Thyroid gland (tissue), 4 donors: Measurements from ENCODE around the gene LYPD1. TPM values are rescaled to one million over a fixed set of nuclear protein-coding genes. Genes with fewer than 3 reads are reported as not detected.

Experiments used
- DNase-seq, 2 donors: peaks; one replicate each; pipeline ENCODE4 v3.0.0-alpha.2; 2019
- H3K27ac ChIP-seq, 3 donors: fragments of 200-600 bp; sonication (generic); 1 replicate in 2 of 3; 2 replicates in 1 of 3; pipeline ENCODE4 v1.5.1; 2016 to 2019; ENCODE audit warnings: mild to moderate bottlenecking in 1 of 3, moderate library complexity in 1 of 3
- H3K27me3 ChIP-seq: fragments of 200-600 bp; sonication (generic); one replicate; pipeline ENCODE4 v1.5.1; 2019
- H3K36me3 ChIP-seq, 2 donors: fragments of 200-600 bp; sonication (generic); one replicate each; pipeline ENCODE4 v1.5.1; 2016 to 2019
- H3K4me1 ChIP-seq, 2 donors: fragments of 200-600 bp; sonication (generic); one replicate each; pipeline ENCODE4 v1.5.1; 2017 to 2019
- H3K4me3 ChIP-seq, 3 donors: fragments of 200-600 bp; sonication (generic); replicated peaks in 1 of 3; 1 replicate in 2 of 3; 2 replicates in 1 of 3; pipeline ENCODE4 v1.5.1; 2016; ENCODE audit warnings: mild to moderate bottlenecking in 1 of 3
- H3K9me3 ChIP-seq: fragments of 200-600 bp; sonication (generic); one replicate; pipeline ENCODE4 v1.5.1; 2017
- POLR2A ChIP-seq, 2 donors: fragments of 450-650 bp; IDR thresholded peaks; one replicate each; pipeline ENCODE4 v1.6.1; 2017; ENCODE audit warnings: antibody characterized with exemption in 2 of 2, mild to moderate bottlenecking in 2 of 2, moderate library complexity in 1 of 2
- WGBS, 2 donors: methylation state at CpG; one replicate each; pipeline ENCODE4 v1.1.5; 2017; 5-methylcytosine and 5-hydroxymethylcytosine counted together
- intact Hi-C: fragments of 100-400 bp; cut with DNase I; formaldehyde crosslinking; loops from one replicate; pipeline ENCODE4 v1.15.1; 2023
- total RNA-seq, 4 donors: library from RNA; depleted of rRNA; stranded (reverse); fragments of >200 nt; gene quantifications; one replicate each; pipeline ENCODE4 v1.2.3, GENCODE V29; 2016
- TF ChIP-seq, protein P1 (sequence below), 6 experiments: fragments of 200-600 bp in 3 of 6; fragments of 450-650 bp in 3 of 6; sonication (generic) in 3 of 6; IDR thresholded peaks; one replicate each; pipeline ENCODE4 v1.5.1; 2016 to 2019; ENCODE audit warnings: antibody characterized with exemption in 6 of 6, mild to moderate bottlenecking in 2 of 6, inconsistent platforms in 1 of 6, moderate library complexity in 1 of 6

LYPD1 gene
- total RNA-seq, 4 donors from 2014 or later = 0.45 to 1.9 (median 0.93) TPM; not detected in 1

DNA sequence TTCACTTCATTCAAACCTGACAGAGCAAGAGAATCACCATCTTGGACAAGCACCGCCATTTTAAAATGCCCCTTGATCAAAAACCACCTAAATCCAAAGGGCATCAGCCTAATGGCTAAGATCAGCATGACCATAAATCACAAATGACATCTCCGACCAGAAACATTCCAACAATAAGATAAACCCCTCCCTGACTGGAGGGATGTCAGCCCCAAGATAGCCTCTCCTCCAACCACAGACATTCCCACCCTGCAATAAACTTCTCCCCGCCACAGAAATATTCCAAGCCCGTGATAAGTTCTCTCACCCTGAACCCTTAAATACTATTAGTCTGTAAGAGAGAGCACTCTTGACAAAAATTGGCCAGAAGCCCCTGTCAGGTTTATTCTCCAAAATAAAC lies 21.6 kb upstream of the LYPD1 start:
- intact Hi-C loops = no loop called here
- WGBS, 2 donors = 88 to 95% methylated on average over 4 of the region's 4 CpGs

DNA sequence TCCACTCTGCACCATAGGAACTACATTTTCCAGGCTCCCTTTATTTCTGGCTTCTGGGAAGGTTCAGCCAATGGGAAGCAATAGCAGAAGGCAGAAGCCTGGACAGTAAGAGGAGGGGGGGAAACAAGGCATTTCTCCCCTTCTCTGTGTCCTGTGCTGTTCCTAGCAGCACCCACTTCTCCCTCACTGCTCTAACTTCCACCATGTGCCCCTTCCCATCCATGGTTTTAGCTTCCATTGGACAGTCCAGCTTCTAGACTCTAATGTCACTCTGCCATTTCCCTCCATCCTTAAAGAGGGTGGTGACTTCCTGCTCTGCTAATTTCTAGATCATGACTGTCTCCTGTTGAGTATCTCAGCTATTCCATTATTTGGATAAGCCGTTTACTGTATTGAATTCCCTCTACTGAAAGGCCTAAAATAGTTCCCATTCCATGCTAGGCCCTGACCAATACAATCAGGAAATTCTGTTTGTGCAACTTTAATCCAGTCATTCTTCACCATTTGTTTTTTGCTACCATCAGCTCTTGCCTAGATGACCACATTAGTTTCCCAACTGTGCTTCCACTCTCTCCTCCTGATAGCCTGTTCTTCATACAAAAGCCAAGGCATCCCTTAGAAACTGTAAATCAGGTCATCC lies 20.8 kb upstream of the LYPD1 start:
- Histone ChIP-seq H3K9me3 (no peaks in the 10 kb centered on the region), H3K4me3 (no peak overlapping the region), H3K27ac (no peak overlapping the region), H3K4me1 (no peaks in the 10 kb centered on the region), H3K27me3 (no peaks in the 10 kb centered on the region), H3K36me3 (no peaks in the 10 kb centered on the region)
- intact Hi-C loops = no loop called here
- 48 to 50% methylated on average over 1 of the region's 1 CpG for WGBS, 2 donors
- no peak for TF ChIP-seq POLR2A (IDR thresholded peaks at IDR 0.05)
- TF ChIP-seq, protein P1, sequence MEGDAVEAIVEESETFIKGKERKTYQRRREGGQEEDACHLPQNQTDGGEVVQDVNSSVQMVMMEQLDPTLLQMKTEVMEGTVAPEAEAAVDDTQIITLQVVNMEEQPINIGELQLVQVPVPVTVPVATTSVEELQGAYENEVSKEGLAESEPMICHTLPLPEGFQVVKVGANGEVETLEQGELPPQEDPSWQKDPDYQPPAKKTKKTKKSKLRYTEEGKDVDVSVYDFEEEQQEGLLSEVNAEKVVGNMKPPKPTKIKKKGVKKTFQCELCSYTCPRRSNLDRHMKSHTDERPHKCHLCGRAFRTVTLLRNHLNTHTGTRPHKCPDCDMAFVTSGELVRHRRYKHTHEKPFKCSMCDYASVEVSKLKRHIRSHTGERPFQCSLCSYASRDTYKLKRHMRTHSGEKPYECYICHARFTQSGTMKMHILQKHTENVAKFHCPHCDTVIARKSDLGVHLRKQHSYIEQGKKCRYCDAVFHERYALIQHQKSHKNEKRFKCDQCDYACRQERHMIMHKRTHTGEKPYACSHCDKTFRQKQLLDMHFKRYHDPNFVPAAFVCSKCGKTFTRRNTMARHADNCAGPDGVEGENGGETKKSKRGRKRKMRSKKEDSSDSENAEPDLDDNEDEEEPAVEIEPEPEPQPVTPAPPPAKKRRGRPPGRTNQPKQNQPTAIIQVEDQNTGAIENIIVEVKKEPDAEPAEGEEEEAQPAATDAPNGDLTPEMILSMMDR (IDR thresholded peaks at IDR 0.05) = no peak
- no peak for DNase-seq

More for the DNA sequence above, 21.6 kb upstream of the LYPD1 start:
- DNase-seq = no peak
- no peaks in the 10 kb centered on the region for H3K9me3 ChIP-seq
- no peaks in the 10 kb centered on the region for H3K4me1 ChIP-seq
- no peak overlapping the region for H3K4me3 ChIP-seq
- no peak for TF ChIP-seq POLR2A (IDR thresholded peaks at IDR 0.05)
- TF ChIP-seq, protein P1 (IDR thresholded peaks at IDR 0.05) = no peak
- H3K27ac ChIP-seq = no peak overlapping the region
- H3K36me3 ChIP-seq = no peaks in the 10 kb centered on the region
- no peaks in the 10 kb centered on the region for H3K27me3 ChIP-seq

DNA sequence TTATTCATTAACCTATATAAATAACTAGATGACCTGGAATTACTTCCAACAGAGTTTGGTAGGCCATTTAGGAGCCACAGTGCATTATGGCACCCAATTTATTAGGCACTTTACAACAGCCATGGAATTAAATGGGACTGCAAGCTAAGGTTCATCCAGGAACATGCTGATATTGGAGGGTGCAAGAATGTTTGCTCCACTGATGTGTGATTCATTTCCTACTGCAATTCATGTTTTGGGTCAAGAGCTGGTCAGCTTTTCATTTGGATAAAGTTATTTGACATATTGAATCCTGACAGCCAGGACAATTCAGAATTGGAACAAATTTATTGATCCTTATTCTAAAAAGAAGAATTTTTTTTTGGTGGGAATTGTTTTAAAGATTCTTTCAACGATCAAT lies 11.8 kb upstream of the LYPD1 start:
- Histone ChIP-seq H3K36me3 (no peaks in the 10 kb centered on the region), H3K27me3 (no peaks in the 10 kb centered on the region), H3K4me3 (no peak overlapping the region), H3K27ac (no peak overlapping the region), H3K9me3 (no peaks in the 10 kb centered on the region), H3K4me1 (no peaks in the 10 kb centered on the region)
- no peak for DNase-seq
- TF ChIP-seq, protein P1 (IDR thresholded peaks at IDR 0.05) = no peak
- TF ChIP-seq POLR2A (IDR thresholded peaks at IDR 0.05) = no peak
- 97 to 100% methylated on average over 1 of the region's 1 CpG for WGBS, 2 donors
- intact Hi-C loops = no loop called here

DNA sequence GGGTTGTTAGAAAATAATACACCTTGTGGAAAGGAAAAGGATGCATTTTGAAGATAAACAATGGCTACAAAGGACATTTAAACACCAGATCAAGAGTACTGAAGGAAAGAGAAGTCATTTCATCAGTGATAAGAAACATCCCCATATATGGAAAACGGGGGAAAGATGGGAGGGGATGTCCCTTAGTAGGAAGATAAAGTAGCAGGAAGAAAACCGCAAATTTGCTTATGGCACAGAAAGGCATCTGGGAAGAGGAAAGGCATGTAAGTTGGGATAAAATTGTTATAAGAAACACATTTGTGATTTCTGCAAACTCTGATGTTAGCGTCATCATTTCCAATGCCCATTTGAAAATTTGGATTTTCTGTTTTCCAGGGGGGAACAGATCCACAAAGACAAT lies 10.5 kb upstream of the LYPD1 start:
- intact Hi-C loops = no loop called here
- TF ChIP-seq POLR2A (IDR thresholded peaks at IDR 0.05) = no peak
- TF ChIP-seq, protein P1 (IDR thresholded peaks at IDR 0.05) = no peak

DNA sequence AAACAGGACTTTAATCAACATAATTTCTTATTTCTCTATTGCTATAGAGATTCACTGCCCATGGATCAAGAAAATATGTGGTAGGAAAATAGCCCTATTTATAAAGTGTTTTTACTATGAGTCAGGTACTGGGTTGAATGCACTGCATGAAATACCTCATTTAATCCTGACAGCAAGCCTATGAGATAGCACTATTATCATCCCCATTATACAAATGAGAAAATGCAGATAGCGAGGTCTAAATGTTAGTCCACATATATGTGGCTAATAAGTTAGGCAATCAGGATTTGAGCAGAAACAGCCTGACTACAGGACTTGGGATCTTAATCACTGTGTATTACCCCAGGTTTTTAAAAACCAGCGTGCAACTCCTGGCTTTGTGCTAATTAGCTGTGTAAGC lies 8.5 kb upstream of the LYPD1 start:
- no peaks in the 10 kb centered on the region for H3K4me1 ChIP-seq
- DNase-seq = no peak
- no peaks in the 10 kb centered on the region for H3K9me3 ChIP-seq
- H3K4me3 ChIP-seq = no peak overlapping the region
- H3K36me3 ChIP-seq = no peaks in the 10 kb centered on the region
- intact Hi-C loops = no loop called here
- no peak overlapping the region for H3K27ac ChIP-seq
- no peak for TF ChIP-seq POLR2A (IDR thresholded peaks at IDR 0.05)
- TF ChIP-seq, protein P1 (IDR thresholded peaks at IDR 0.05) = no peak
- WGBS, 2 donors = 91 to 94% methylated on average over 2 of the region's 2 CpGs
- H3K27me3 ChIP-seq = no peaks in the 10 kb centered on the region

More for the DNA sequence above, 10.5 kb upstream of the LYPD1 start:
- no peaks in the 10 kb centered on the region for H3K27me3 ChIP-seq
- 78 to 83% methylated on average over 3 of the region's 3 CpGs for WGBS, 2 donors
- H3K27ac ChIP-seq = no peak overlapping the region
- H3K4me3 ChIP-seq = no peak overlapping the region
- H3K9me3 ChIP-seq = no peaks in the 10 kb centered on the region
- no peaks in the 10 kb centered on the region for H3K4me1 ChIP-seq
- no peak for DNase-seq
- no peaks in the 10 kb centered on the region for H3K36me3 ChIP-seq
